Measurements from ENCODE around the gene ARL15.

ARL15 gene

GRCh38 chr5:54115735-54116403 is 194.5 kb downstream of the ARL15 start:
- DNase-seq (no peak), ATAC-seq (ENCODE audit: insufficient read depth, low read depth) (no peak)
- TF ChIP-seq EZH2 (IDR thresholded peaks at IDR 0.05; ENCODE audit: borderline replicate concordance, low read depth, low read length, severe bottlenecking) (no peak), CTCF (IDR thresholded peaks at IDR 0.05; ENCODE audit: borderline replicate concordance, extremely low read depth, low read length, poor library complexity, severe bottlenecking) (no peak)
- Histone ChIP-seq H3K4me1 (ENCODE audit: insufficient read depth, low read length) (no peaks in the 10 kb centered on the region), H3K36me3 (ENCODE audit: insufficient read depth, low read length) (no peaks in the 10 kb centered on the region), H3K9ac (ENCODE audit: low read depth, low read length) (no peak overlapping the region), H3K27ac (ENCODE audit: low read length) (no peak overlapping the region), H3K79me2 (ENCODE audit: insufficient read depth, low read length) (no peaks in the 10 kb centered on the region), H2AFZ (ENCODE audit: low read depth, low read length) (no peak overlapping the region), H3K27me3 (ENCODE audit: insufficient read depth, low read length, poor library complexity) (no peaks in the 10 kb centered on the region), H3K4me3 (ENCODE audit: low read depth in 1 of 2, low read length in 2 of 2) (no peak overlapping the region), H4K20me1 (ENCODE audit: insufficient read depth, low read length) (no peaks in the 10 kb centered on the region; the same call in 1 of the 2 replicates), H3K4me2 (ENCODE audit: insufficient read depth, low read length) (no peak overlapping the region), H3K9me3 (ENCODE audit: insufficient read depth, low read length, severe bottlenecking) (no peaks in the 10 kb centered on the region)

GRCh38 chr5:54113060-54113459 is 197.3 kb downstream of the ARL15 start:
- no peak overlapping the region for H3K27ac ChIP-seq (ENCODE audit: low read length)
- no peak for TF ChIP-seq CTCF (IDR thresholded peaks at IDR 0.05; ENCODE audit: borderline replicate concordance, extremely low read depth, low read length, poor library complexity, severe bottlenecking)
- no peak for TF ChIP-seq EZH2 (IDR thresholded peaks at IDR 0.05; ENCODE audit: borderline replicate concordance, low read depth, low read length, severe bottlenecking)
- H3K36me3 ChIP-seq (ENCODE audit: insufficient read depth, low read length), result no peaks in the 10 kb centered on the region
- no peak overlapping the region for H3K4me2 ChIP-seq (ENCODE audit: insufficient read depth, low read length)
- H2AFZ ChIP-seq (ENCODE audit: low read depth, low read length), result no peak overlapping the region
- H3K79me2 ChIP-seq (ENCODE audit: insufficient read depth, low read length), result no peaks in the 10 kb centered on the region
- no peaks in the 10 kb centered on the region for H3K9me3 ChIP-seq (ENCODE audit: insufficient read depth, low read length, severe bottlenecking)
- no peaks in the 10 kb centered on the region for H3K27me3 ChIP-seq (ENCODE audit: insufficient read depth, low read length, poor library complexity)
- DNase-seq (no peak), ATAC-seq (ENCODE audit: insufficient read depth, low read depth) (no peak)
- H3K4me3 ChIP-seq (ENCODE audit: low read depth in 1 of 2, low read length in 2 of 2), result no peak overlapping the region
- no peaks in the 10 kb centered on the region for H3K4me1 ChIP-seq (ENCODE audit: insufficient read depth, low read length)
- H4K20me1 ChIP-seq (ENCODE audit: insufficient read depth, low read length), result no peaks in the 10 kb centered on the region; the same call in 1 of the 2 replicates
- no peak overlapping the region for H3K9ac ChIP-seq (ENCODE audit: low read depth, low read length)

GRCh38 chr5:54109626-54110330 is 200.6 kb downstream of the ARL15 start:
- H3K79me2 ChIP-seq (ENCODE audit: insufficient read depth, low read length), result no peaks in the 10 kb centered on the region
- no peak overlapping the region for H3K4me3 ChIP-seq (ENCODE audit: low read depth in 1 of 2, low read length in 2 of 2)
- H3K4me1 ChIP-seq (ENCODE audit: insufficient read depth, low read length), result no peaks in the 10 kb centered on the region
- ATAC-seq (ENCODE audit: insufficient read depth, low read depth) (no peak), DNase-seq (no peak)
- H3K4me2 ChIP-seq (ENCODE audit: insufficient read depth, low read length), result no peak overlapping the region
- TF ChIP-seq EZH2 (IDR thresholded peaks at IDR 0.05; ENCODE audit: borderline replicate concordance, low read depth, low read length, severe bottlenecking), result no peak
- TF ChIP-seq CTCF (IDR thresholded peaks at IDR 0.05; ENCODE audit: borderline replicate concordance, extremely low read depth, low read length, poor library complexity, severe bottlenecking), result no peak
- no peak overlapping the region for H3K9ac ChIP-seq (ENCODE audit: low read depth, low read length)
- no peaks in the 10 kb centered on the region for H3K27me3 ChIP-seq (ENCODE audit: insufficient read depth, low read length, poor library complexity)
- H3K27ac ChIP-seq (ENCODE audit: low read length), result no peak overlapping the region
- no peaks in the 10 kb centered on the region for H3K9me3 ChIP-seq (ENCODE audit: insufficient read depth, low read length, severe bottlenecking)
- H2AFZ ChIP-seq (ENCODE audit: low read depth, low read length), result no peak overlapping the region
- no peaks in the 10 kb centered on the region for H3K36me3 ChIP-seq (ENCODE audit: insufficient read depth, low read length)
- no peaks in the 10 kb centered on the region for H4K20me1 ChIP-seq (ENCODE audit: insufficient read depth, low read length)
